Spleen (tissue), 7 donors: ENCODE measurements around the gene NIPA2.

Source experiments
- CTCF ChIP-seq, 11 experiments: fragments of 200-600 bp in 7 of 11; fragments of 450-650 bp in 4 of 11; sonication (generic) in 4 of 11; IDR thresholded peaks in 8 of 11; conservative IDR thresholded peaks in 3 of 11; 1 replicate in 7 of 11; 2 replicates in 4 of 11; pipeline versions ENCODE4 v1.4.0 to v1.8.0; 2016 to 2021; ENCODE audit warnings: antibody characterized with exemption in 11 of 11, inconsistent platforms in 4 of 11, mild to moderate bottlenecking in 1 of 11
- POLR2A ChIP-seq, 3 donors: fragments of 450-650 bp; IDR thresholded peaks; one replicate each; pipeline ENCODE4 v1.5.1; 2017; ENCODE audit warnings: antibody characterized with exemption in 3 of 3, mild to moderate bottlenecking in 1 of 3
- POLR2AphosphoS5 ChIP-seq, 3 donors: sonication (generic); formaldehyde crosslinking; IDR thresholded peaks; one replicate each; pipeline ENCODE4 v1.5.1; 2017; ENCODE audit warnings: antibody characterized with exemption in 3 of 3
- donor health status: DM: no; HTN: no; CAD: no; lungs with moderate emphysema.
- donor health status: DM: no; HTN: no; CAD: no.
- donor health status: DM: no; HTN: no; CAD: no.

GRCh38 chr15:22903961-22904534, 65.6 kb downstream of the NIPA2 start:
- TF ChIP-seq CTCF (IDR thresholded peaks at IDR 0.05 in 8 of 11, conservative IDR thresholded peaks at IDR 0.05 in 3 of 11) (no peak), POLR2AphosphoS5 (IDR thresholded peaks at IDR 0.05) (no peak), POLR2A (IDR thresholded peaks at IDR 0.05) (no peak)
